Brain microvascular endothelial cell (primary cell): ENCODE results near the gene NKX2-2.

Source experiments
- DNase-seq: peaks from one replicate; pipeline ENCODE4 v3.0.0-alpha.2; 2020
- H3K27ac ChIP-seq: fragments of 250-450 bp; sonication (Bioruptor Pico); 2 replicates; pipeline ENCODE4 v1.5.1; 2020; ENCODE audit warnings: mild to moderate bottlenecking, moderate library complexity
- H3K27me3 ChIP-seq: fragments of 250-450 bp; sonication (Bioruptor Pico); replicated peaks from 2 replicates; pipeline ENCODE4 v1.5.1; 2020; ENCODE audit warnings: mild to moderate bottlenecking
- H3K36me3 ChIP-seq: fragments of 250-450 bp; sonication (Bioruptor Pico); replicated peaks from 2 replicates; pipeline ENCODE4 v1.5.1; 2020; ENCODE audit warnings: mild to moderate bottlenecking
- H3K4me3 ChIP-seq: 2 replicates; pipeline ENCODE4 v1.5.1; 2011; ENCODE audit warnings: low read depth, mild to moderate bottlenecking, control low read depth, low read length, moderate library complexity
- CTCF ChIP-seq: IDR thresholded peaks from 2 replicates; pipeline ENCODE4 v1.5.1; 2011; ENCODE audit warnings: low read depth, mild to moderate bottlenecking, moderate library complexity, low read length, control low read depth, inconsistent platforms; ENCODE audit errors: missing control alignments
- in situ Hi-C: cut with HindIII; loops from 2 replicates; pipeline ENCODE4 v1.10.0; 2017; ENCODE audit warnings: low sequenced_read_pairs, low pct_ligation_motif_present

The NKX2-2 gene

GRCh38 chr20:21509079-21509596, 4.7 kb downstream of the NKX2-2 start:
- no peak for DNase-seq
- Histone ChIP-seq H3K4me3 (no peak overlapping the region), H3K27ac (no peak overlapping the region), H3K27me3 (peaks cover 74% of the 10 kb centered on the region), H3K36me3 (no peaks in the 10 kb centered on the region)
- no peak for TF ChIP-seq CTCF
- in situ Hi-C loops: no loop called here

DNA sequence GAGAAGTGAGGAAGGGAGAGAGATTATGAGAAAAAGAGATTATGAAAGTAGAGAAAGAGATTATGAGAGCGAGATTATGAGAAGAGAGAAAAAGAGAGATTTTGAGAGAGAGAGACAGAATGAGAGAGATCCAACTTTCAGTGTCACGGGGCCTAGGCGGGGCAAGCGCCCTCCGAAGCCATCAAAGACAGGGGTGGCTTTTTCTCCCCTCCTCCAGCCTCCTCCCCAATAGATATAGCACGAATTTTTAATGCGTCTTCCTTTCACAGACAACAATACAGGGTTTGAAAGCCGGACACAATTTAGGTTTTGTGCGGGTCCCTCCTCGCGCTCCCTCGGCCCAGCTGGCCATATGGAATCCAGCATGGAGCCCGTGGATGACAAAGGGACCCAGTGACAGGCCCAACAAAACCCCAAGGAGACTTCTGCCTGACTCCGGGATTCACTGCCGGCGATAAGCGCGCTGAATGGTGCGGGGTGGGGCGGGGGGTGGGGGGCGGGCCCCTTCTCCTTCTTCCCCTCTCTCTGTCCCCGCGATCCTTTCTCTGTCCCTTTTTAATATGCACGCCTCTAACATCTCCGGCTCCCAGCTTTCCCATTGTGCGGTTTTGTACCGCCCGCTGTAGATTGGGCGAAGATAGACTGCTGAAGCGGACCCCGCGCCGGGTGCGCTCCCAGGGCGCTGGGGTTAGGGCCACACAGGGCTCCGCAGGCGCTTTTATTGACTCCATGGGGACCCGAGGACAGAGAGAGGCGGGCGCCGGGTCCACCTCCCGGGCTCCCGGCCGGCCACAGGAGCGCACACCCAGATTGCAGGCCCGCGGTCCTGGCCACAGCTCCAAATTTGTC, 5.4 kb downstream of the NKX2-2 start:
- Histone ChIP-seq H3K36me3 (no peaks in the 10 kb centered on the region), H3K27ac (no peak overlapping the region), H3K27me3 (peaks cover 69% of the 10 kb centered on the region), H3K4me3 (no peak overlapping the region)
- no peak for TF ChIP-seq CTCF
- in situ Hi-C loops: no loop called here
- DNase-seq: no peak

DNA sequence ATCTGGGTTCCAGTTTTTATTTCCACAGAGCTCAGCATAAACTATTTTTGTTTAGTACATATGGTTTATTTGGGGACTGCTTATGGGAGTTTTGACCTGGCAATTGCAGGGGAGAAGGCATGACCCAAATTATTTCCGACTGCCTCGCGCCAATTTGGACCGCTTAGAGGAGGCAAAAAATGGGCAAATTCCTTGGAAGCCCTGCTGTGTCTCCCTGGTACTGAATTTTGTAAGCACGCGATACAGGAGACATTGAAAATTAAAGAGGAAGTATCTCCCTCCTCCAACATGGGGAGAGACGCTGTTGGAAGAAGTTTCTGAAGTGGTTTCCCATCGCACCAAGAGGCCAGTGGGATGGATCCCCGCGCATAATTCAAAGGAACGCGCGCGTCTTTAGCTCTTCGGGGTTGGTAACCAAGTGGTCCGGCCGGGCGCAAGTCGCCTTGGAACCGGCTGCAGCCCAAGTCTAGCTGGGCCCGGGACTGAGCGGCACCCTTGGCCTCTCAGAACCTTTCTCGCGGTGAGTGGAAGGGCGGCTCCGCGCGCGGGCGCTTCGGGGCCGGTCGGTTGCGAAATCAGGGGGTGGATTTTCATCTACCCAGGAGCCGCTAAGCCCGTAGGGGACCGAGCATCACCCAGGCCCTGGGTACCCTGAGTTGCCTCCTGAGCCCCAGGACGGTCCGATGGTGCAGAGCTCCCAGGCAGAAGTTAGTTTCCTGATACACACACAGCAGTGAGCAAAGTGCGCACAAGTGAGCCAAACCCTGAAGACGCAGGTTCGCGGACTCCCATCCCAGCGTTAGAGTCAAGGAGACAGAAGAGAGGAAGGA, 6.2 kb downstream of the NKX2-2 start:
- H3K27me3 ChIP-seq: peaks cover 61% of the 10 kb centered on the region
- in situ Hi-C loops: no loop called here
- DNase-seq: no peak

DNA sequence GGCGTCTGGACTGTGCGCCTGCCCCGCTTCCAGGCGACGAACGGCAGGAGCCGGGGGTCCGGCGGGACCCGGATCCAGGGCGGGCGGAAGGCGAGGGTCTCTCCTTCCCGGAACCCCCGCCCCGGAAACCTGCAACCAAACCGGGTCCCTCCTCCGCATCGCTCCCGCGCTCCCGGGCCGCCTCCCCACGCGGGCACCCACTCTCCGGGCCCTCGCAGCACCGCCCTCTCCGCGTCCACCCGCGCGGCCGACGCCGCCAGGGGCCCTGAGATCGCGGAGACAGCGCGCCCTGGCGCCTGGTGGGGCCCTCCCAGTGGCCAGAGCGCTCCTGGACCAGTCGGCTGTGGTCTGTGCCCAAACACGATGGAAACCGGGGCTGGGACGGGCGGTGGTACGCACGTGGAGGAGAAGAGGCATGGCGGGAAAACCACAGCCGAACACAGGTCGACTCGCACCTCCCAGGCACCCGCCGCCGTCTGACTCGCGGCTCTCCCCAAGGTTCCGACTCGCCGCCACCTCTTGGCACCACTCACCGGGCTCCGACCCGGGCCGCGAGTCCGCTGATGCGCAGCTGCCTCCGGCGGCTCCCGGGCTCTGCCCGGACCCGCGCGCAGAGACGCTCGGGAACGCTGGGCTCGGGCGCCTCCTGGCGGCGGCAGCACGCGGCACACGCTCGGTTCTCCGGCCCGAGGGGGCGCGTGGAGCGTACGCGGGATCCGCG, 7.9 kb downstream of the NKX2-2 start:
- H3K27ac ChIP-seq: no peak overlapping the region
- in situ Hi-C loops: no loop called here
- no peak for DNase-seq
- peak overlapping the region; percentile 41 for H3K4me3 ChIP-seq
- H3K27me3 ChIP-seq: peaks cover 44% of the 10 kb centered on the region
- TF ChIP-seq CTCF: peak; percentile 57
- no peaks in the 10 kb centered on the region for H3K36me3 ChIP-seq

More for the DNA sequence above, 6.2 kb downstream of the NKX2-2 start:
- no peak overlapping the region for H3K27ac ChIP-seq
- H3K36me3 ChIP-seq: no peaks in the 10 kb centered on the region
- H3K4me3 ChIP-seq: no peak overlapping the region
- TF ChIP-seq CTCF: no peak

DNA sequence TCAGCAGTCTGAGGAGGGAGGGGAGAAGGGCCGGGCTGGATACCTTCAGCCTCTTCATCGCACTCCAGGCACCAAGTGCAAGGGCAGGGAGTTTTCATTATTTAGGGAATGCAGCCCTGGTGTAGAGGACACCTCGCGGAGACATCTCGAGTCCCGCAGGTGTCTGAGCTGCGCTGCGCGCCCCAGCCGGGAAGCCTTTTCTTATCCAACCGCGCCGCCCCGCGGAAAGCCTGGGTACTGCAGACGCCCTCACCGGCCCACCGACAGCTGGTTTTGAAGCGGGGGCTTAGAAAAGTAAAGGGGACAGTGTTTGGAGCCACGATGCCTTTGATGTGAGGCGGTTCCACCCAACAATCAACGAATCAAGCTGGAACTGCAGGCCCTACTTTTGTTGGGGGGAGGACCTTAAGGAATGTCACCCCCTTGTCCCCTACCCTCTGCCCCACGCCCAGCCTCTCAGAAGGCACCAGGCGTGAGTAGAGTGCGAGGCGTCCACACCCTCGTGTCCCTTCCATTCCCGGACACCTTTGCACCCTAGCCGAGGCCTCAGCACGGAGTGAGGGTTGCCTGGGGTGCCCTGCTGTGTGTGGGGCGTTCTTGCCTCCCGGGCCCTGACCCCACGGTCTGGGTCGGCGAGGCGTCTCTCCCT, 8.6 kb downstream of the NKX2-2 start:
- in situ Hi-C loops: no loop called here
- Histone ChIP-seq H3K27me3 (peaks cover 37% of the 10 kb centered on the region), H3K36me3 (no peaks in the 10 kb centered on the region), H3K27ac (no peak overlapping the region), H3K4me3 (peak overlapping the region; percentile 41)
- peak; percentile 29 for DNase-seq
- TF ChIP-seq CTCF: peak; percentile 96
